Suprapubic skin (tissue), 4 donors: Measurements from ENCODE around the gene LRBA. TPM values are rescaled to one million over a fixed set of nuclear protein-coding genes. Genes with fewer than 3 reads are reported as not detected.

Experiments
- DNase-seq, 2 donors: peaks; one replicate each; pipeline ENCODE4 v3.0.0-alpha.2; 2019; ENCODE audit warnings: low spot score in 2 of 2
- H3K27ac ChIP-seq: fragments of 200-600 bp; sonication (generic); one replicate; pipeline ENCODE4 v1.5.1; 2019
- H3K27me3 ChIP-seq: fragments of 200-600 bp; sonication (generic); one replicate; pipeline ENCODE4 v1.5.1; 2019
- H3K36me3 ChIP-seq: fragments of 200-600 bp; sonication (generic); one replicate; pipeline ENCODE4 v1.5.1; 2019
- H3K4me1 ChIP-seq: fragments of 200-600 bp; sonication (generic); one replicate; pipeline ENCODE4 v1.5.1; 2019
- H3K4me3 ChIP-seq: fragments of 200-600 bp; sonication (generic); one replicate; pipeline ENCODE4 v1.5.1; 2019; ENCODE audit warnings: mild to moderate bottlenecking
- H3K9me3 ChIP-seq: fragments of 200-600 bp; sonication (generic); one replicate; pipeline ENCODE4 v1.5.1; 2019
- EP300 ChIP-seq: sonication (generic); formaldehyde crosslinking; IDR thresholded peaks from one replicate; pipeline ENCODE4 v1.6.1; 2017; ENCODE audit warnings: antibody characterized with exemption
- POLR2A ChIP-seq, 2 donors: fragments of 450-650 bp; IDR thresholded peaks; one replicate each; pipeline ENCODE4 v1.6.1; 2017; ENCODE audit warnings: antibody characterized with exemption in 2 of 2, mild to moderate bottlenecking in 2 of 2, moderate library complexity in 2 of 2
- POLR2AphosphoS5 ChIP-seq, 3 donors: sonication (generic); formaldehyde crosslinking; IDR thresholded peaks; one replicate each; pipeline ENCODE4 v1.6.1; 2017; ENCODE audit warnings: antibody characterized with exemption in 3 of 3
- WGBS: methylation state at CpG from one replicate; pipeline ENCODE4 v1.1.5; 2018; 5-methylcytosine and 5-hydroxymethylcytosine counted together
- total RNA-seq, 4 donors: library from RNA; depleted of rRNA; stranded (reverse); fragments of >200 nt; gene quantifications; one replicate each; pipeline ENCODE4 v1.1.0, GENCODE V29; 2016
- TF ChIP-seq, protein P1 (sequence below), 2 donors: fragments of 200-600 bp in 1 of 2; fragments of 450-650 bp in 1 of 2; sonication (generic) in 1 of 2; IDR thresholded peaks; one replicate each; pipeline ENCODE4 v1.5.1; 2016 to 2019; ENCODE audit warnings: antibody characterized with exemption in 2 of 2, mild to moderate bottlenecking in 1 of 2, moderate library complexity in 1 of 2

Gene LRBA
- total RNA-seq, 4 donors from 2014 or later: 64.6 to 128 (median 81.0) TPM

DNA sequence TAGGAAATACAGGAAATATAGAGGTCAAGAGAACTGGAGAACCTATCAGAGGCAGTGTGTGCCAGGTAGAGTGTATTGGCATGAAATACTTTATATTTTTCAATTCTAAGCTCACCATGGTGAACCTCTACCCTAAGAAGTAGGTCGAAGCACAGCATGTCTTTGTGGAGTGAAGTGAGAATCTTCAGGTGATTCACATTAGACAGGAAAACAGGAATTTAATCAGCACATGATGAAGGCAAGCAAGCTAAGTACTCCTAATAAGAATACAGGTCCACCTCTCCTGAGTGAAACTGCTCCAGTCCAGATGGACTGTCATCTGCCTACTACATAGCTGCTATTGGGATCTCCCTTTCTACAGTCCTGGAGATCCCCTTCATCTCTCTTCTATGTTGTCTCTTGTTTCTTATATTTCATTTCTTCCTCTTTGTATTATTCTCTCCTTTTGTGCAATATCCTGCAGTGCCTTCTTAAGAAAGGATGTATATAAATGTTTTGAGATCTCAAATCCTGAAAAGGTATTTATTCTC, 159.0 kb downstream of the LRBA start:
- 100% methylated on average over 1 of the region's 1 CpG for WGBS
- no peaks in the 10 kb centered on the region for H3K27me3 ChIP-seq
- no peak for DNase-seq
- TF ChIP-seq POLR2AphosphoS5 (IDR thresholded peaks at IDR 0.05) (no peak), EP300 (no peak), POLR2A (IDR thresholded peaks at IDR 0.05) (no peak)
- TF ChIP-seq, protein P1, sequence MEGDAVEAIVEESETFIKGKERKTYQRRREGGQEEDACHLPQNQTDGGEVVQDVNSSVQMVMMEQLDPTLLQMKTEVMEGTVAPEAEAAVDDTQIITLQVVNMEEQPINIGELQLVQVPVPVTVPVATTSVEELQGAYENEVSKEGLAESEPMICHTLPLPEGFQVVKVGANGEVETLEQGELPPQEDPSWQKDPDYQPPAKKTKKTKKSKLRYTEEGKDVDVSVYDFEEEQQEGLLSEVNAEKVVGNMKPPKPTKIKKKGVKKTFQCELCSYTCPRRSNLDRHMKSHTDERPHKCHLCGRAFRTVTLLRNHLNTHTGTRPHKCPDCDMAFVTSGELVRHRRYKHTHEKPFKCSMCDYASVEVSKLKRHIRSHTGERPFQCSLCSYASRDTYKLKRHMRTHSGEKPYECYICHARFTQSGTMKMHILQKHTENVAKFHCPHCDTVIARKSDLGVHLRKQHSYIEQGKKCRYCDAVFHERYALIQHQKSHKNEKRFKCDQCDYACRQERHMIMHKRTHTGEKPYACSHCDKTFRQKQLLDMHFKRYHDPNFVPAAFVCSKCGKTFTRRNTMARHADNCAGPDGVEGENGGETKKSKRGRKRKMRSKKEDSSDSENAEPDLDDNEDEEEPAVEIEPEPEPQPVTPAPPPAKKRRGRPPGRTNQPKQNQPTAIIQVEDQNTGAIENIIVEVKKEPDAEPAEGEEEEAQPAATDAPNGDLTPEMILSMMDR (IDR thresholded peaks at IDR 0.05): no peak
- H3K36me3 ChIP-seq: peaks cover 15% of the 10 kb centered on the region
- no peaks in the 10 kb centered on the region for H3K4me1 ChIP-seq
- no peak overlapping the region for H3K27ac ChIP-seq
- no peaks in the 10 kb centered on the region for H3K9me3 ChIP-seq
- H3K4me3 ChIP-seq: no peak overlapping the region

DNA sequence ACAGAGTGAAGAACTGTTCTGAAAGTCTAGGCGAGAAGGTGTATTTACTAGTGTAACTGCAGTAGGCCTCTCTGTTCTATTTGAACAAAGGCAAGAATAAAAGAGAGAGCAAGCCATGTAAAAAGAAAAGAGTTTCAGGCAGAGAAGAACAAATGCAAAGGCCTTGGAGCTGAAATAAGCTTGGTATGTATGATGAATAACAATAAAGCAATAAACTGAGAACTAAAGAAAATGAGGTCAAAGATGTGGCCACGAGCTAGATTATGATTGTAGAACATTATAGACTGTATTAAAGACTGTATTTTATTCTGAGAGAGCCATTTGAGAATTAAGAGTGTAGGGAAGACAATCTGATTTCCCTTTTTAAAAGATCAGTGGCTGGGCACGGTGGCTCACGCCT, 160.5 kb downstream of the LRBA start:
- H3K36me3 ChIP-seq: peaks cover 24% of the 10 kb centered on the region
- no peaks in the 10 kb centered on the region for H3K27me3 ChIP-seq
- TF ChIP-seq POLR2AphosphoS5 (IDR thresholded peaks at IDR 0.05): no peak
- no peak for TF ChIP-seq POLR2A (IDR thresholded peaks at IDR 0.05)
- TF ChIP-seq, protein P1 (IDR thresholded peaks at IDR 0.05): no peak
- TF ChIP-seq EP300: no peak
- H3K4me1 ChIP-seq: no peaks in the 10 kb centered on the region
- DNase-seq: no peak
- WGBS: 94% methylated on average over 4 of the region's 4 CpGs
- H3K27ac ChIP-seq: no peak overlapping the region
- no peaks in the 10 kb centered on the region for H3K9me3 ChIP-seq
- H3K4me3 ChIP-seq: no peak overlapping the region

DNA sequence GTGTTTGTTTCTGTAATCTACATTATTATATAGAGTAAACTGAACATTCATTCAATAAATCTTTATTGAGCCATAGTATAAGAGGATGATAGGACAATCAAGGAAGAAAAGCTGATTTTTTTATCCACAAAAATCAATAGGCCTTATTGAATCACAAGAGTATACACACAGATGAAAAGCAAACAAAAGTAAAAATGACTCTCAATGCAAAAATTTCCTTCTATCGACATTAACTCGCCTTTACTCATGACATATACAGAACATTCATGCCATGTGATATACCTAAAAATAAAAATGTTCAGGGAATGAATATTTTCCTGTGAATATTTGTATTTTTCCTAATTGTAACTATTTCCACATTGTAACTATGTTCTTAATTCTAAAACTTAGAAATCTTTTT, 161.2 kb downstream of the LRBA start:
- Histone ChIP-seq H3K9me3 (no peaks in the 10 kb centered on the region), H3K36me3 (peaks cover 29% of the 10 kb centered on the region), H3K27ac (no peak overlapping the region), H3K4me3 (no peak overlapping the region), H3K27me3 (no peaks in the 10 kb centered on the region), H3K4me1 (no peaks in the 10 kb centered on the region)
- WGBS: 95% methylated on average over 2 of the region's 2 CpGs
- DNase-seq: no peak
- TF ChIP-seq, protein P1 (IDR thresholded peaks at IDR 0.05): no peak
- TF ChIP-seq EP300 (no peak), POLR2A (IDR thresholded peaks at IDR 0.05) (no peak), POLR2AphosphoS5 (IDR thresholded peaks at IDR 0.05) (no peak)

DNA sequence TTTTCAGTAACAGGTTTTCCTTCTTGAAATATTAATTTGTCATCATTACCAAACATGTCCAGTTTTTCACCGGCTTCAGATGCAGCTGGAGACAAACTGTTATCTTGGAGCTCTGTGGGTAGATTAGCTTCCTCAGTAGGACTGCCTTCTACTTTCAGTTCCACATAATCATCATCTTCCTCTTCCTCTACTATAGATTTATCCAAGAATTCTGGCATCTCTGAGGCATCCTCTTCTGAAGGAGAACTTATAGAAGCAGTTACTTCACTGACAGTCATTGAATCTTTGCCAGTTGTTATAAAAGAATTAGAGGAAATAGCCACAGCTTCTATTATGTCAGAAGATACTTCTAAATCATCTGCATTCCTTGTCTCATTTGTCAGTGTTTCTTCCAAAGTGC, 162.9 kb downstream of the LRBA start:
- no peak for DNase-seq
- TF ChIP-seq, protein P1 (IDR thresholded peaks at IDR 0.05): no peak
- no peak for TF ChIP-seq POLR2AphosphoS5 (IDR thresholded peaks at IDR 0.05)
- H3K27me3 ChIP-seq: no peaks in the 10 kb centered on the region
- peaks cover 36% of the 10 kb centered on the region for H3K36me3 ChIP-seq
- H3K9me3 ChIP-seq: no peaks in the 10 kb centered on the region
- no peak overlapping the region for H3K27ac ChIP-seq
- 81% methylated on average over 1 of the region's 1 CpG for WGBS
- H3K4me1 ChIP-seq: no peaks in the 10 kb centered on the region
- H3K4me3 ChIP-seq: no peak overlapping the region

DNA sequence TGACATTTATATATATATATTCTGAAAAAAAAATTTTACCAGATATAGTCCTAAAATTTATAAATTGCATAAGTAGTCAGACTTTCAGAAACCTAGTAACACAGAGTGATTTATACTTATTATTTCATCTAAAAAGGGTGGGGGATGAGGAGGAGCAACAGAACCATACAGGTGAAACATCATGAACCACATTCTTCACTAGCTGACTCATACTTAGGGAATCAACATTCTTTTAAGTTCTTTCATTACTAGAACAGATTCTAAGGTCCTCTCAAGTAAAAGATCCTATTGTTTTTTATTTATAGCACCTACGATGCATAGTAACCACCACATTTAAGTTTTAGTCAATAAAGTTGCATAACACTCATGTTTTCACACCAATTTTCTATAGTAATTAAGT, 166.1 kb downstream of the LRBA start:
- Histone ChIP-seq H3K27me3 (no peaks in the 10 kb centered on the region), H3K27ac (no peak overlapping the region), H3K9me3 (no peaks in the 10 kb centered on the region), H3K4me1 (no peaks in the 10 kb centered on the region), H3K36me3 (peaks cover 48% of the 10 kb centered on the region), H3K4me3 (no peak overlapping the region)
- 91% methylated on average over 1 of the region's 1 CpG for WGBS
- TF ChIP-seq POLR2AphosphoS5 (IDR thresholded peaks at IDR 0.05) (no peak), POLR2A (IDR thresholded peaks at IDR 0.05) (no peak), EP300 (no peak)
- TF ChIP-seq, protein P1 (IDR thresholded peaks at IDR 0.05): no peak
- no peak for DNase-seq
